BE2C (cell line): ENCODE results near the gene TSC1.

Experiments used
- DNase-seq: peaks from one replicate; pipeline ENCODE4 v3.0.0-alpha.2; 2020
- H3K27me3 ChIP-seq: fragments of 250-450 bp; sonication (Bioruptor Pico); 2 replicates; pipeline ENCODE4 v1.5.1; 2020; ENCODE audit warnings: mild to moderate bottlenecking
- H3K36me3 ChIP-seq: fragments of 250-450 bp; sonication (Bioruptor Pico); 2 replicates; pipeline ENCODE4 v1.5.1; 2020; ENCODE audit warnings: mild to moderate bottlenecking
- H3K4me1 ChIP-seq: fragments of 250-450 bp; sonication (Bioruptor Pico); 2 replicates; pipeline ENCODE4 v1.5.1; 2020
- H3K4me3 ChIP-seq: 2 replicates; pipeline ENCODE4 v1.5.1; 2011; ENCODE audit warnings: low read depth, low read length
- H3K9me3 ChIP-seq: fragments of 250-450 bp; sonication (Bioruptor Pico); 2 replicates; pipeline ENCODE4 v1.5.1; 2020
- TF ChIP-seq, protein P1 (sequence below): IDR thresholded peaks from 2 replicates; pipeline ENCODE4 v1.5.1; 2012; ENCODE audit warnings: mild to moderate bottlenecking, low read depth, low read length

The TSC1 gene

DNA sequence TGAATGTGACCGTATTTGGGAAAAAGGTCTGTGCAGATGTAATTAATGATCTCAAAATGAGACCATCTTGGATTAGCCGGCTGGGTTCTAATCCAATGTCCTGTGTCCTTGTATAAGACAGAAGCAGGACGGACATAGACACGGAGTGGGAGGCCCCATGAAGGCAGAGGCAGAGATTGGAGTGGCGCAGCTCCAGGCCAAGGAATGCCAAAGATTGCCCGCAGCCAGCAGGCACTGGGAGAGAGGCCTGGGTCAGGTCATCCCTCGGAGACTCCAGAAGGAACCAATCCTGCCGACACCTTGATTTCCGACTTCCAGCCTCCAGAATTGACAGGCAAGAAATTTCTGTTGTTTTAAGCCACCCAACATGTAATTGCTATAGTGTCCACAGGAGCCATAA, 21.1 kb upstream of the TSC1 start:
- no peaks in the 10 kb centered on the region for H3K36me3 ChIP-seq
- DNase-seq = no peak
- H3K4me1 ChIP-seq = no peaks in the 10 kb centered on the region
- H3K9me3 ChIP-seq = no peaks in the 10 kb centered on the region
- H3K27me3 ChIP-seq = no peaks in the 10 kb centered on the region; the same call in 1 of the 2 replicates
- TF ChIP-seq, protein P1, sequence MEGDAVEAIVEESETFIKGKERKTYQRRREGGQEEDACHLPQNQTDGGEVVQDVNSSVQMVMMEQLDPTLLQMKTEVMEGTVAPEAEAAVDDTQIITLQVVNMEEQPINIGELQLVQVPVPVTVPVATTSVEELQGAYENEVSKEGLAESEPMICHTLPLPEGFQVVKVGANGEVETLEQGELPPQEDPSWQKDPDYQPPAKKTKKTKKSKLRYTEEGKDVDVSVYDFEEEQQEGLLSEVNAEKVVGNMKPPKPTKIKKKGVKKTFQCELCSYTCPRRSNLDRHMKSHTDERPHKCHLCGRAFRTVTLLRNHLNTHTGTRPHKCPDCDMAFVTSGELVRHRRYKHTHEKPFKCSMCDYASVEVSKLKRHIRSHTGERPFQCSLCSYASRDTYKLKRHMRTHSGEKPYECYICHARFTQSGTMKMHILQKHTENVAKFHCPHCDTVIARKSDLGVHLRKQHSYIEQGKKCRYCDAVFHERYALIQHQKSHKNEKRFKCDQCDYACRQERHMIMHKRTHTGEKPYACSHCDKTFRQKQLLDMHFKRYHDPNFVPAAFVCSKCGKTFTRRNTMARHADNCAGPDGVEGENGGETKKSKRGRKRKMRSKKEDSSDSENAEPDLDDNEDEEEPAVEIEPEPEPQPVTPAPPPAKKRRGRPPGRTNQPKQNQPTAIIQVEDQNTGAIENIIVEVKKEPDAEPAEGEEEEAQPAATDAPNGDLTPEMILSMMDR = no peak
- no peak overlapping the region for H3K4me3 ChIP-seq

DNA sequence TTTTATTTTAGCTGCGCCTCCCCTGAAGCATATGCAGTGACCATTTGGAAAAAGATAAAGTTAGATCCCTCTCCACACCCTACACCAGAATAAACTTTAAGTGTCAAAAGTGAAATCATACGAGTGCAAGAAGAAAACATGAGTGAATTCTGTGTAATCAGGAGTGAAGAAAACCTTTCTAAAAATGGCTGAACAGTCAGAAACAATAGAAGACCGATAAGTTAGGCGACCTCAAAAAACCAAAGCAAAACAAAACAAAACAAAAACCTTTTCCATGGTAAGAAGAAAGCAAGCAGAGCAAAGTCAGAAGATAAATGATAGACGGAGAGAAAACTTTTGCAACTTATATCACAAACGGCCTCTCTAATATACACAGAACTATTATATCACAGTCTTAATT, 16.6 kb upstream of the TSC1 start:
- Histone ChIP-seq H3K27me3 (no peaks in the 10 kb centered on the region), H3K4me3 (no peak overlapping the region), H3K9me3 (no peaks in the 10 kb centered on the region), H3K4me1 (no peaks in the 10 kb centered on the region), H3K36me3 (no peaks in the 10 kb centered on the region)
- TF ChIP-seq, protein P1 = no peak
- no peak for DNase-seq

DNA sequence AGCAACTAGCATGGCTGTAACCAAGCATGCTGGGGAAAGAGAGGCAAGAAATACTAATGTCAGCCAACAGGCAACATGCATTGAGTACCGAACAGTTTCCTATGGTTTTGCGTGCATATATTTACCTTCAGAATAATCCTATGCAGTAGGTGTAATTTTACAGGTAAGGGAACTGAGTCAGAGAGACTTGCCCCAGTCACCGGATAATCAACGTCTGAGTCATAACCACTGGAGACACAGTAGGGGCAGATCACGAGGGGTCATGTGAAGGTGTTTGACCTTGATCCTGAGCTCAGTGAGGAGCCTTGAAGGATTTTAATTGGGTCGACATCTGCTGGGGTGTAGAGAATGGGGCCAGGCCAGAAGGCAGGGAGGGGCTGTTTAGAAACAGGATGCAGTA, 13.4 kb upstream of the TSC1 start:
- Histone ChIP-seq H3K4me3 (no peak overlapping the region), H3K36me3 (no peaks in the 10 kb centered on the region), H3K27me3 (no peaks in the 10 kb centered on the region), H3K4me1 (no peaks in the 10 kb centered on the region), H3K9me3 (no peaks in the 10 kb centered on the region)
- DNase-seq = no peak
- TF ChIP-seq, protein P1 = no peak

DNA sequence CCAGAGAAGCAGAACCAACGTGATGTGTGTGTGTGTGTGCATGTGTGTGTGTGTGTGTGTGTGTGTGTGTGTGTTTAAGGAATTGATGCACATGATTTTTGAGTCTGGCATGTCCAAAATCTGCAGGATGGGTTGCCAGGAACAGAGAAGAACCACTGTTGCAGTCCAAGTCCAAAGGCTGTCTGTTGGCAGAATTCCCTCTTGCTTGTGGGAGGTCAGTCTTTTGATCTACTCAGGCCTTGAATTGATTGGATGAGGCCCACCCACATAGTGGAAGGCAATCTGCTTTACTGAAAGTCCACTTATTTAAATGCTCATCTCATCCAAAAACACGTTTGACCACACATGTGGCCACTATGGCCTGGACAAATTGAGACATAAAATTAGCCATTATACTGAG, 11.4 kb upstream of the TSC1 start:
- Histone ChIP-seq H3K27me3 (no peaks in the 10 kb centered on the region), H3K36me3 (no peaks in the 10 kb centered on the region), H3K4me3 (no peak overlapping the region), H3K4me1 (no peaks in the 10 kb centered on the region), H3K9me3 (no peaks in the 10 kb centered on the region)
- DNase-seq = no peak
- TF ChIP-seq, protein P1 = no peak

DNA sequence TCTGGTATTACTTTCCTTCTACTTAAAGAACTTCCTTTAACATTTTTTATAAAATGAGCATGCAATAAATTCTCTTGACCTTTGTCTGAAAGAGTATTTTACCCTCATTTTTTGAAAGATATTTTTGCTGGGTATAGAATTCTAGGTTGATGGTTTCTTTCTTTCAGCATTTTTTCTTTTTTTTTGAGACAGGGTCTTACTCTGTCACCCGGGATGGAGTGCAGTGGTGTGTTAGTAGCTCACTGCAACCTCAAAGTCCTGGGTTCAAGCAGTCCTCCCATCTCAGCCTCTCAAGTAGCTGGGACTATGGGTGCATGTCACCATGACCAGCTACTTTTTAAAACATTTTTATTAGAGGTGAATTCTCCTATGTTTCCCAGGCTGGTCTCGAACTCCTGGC, 10.7 kb upstream of the TSC1 start:
- no peak for DNase-seq
- H3K4me1 ChIP-seq = no peaks in the 10 kb centered on the region
- no peaks in the 10 kb centered on the region for H3K36me3 ChIP-seq
- no peaks in the 10 kb centered on the region for H3K27me3 ChIP-seq
- H3K9me3 ChIP-seq = no peaks in the 10 kb centered on the region
- no peak overlapping the region for H3K4me3 ChIP-seq
- TF ChIP-seq, protein P1 = no peak

DNA sequence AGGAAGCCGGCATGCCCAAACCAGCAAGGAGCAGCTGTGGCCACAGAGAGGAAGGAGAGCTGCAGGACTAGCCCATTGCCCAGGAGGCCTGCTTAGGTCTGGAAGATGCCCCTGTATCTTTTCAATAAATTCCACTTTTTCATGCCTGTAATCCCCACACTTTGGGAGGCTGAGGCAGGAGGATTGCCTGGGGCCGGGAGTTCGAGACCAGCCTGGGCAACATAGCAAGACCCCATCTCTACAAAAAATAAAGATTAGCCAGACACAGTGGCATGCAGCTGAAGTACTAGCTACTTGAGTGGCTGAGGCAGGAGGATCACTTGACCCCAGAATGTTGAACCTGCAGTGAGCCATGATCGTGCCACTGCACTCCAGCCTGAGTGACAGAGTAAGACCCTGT, 5.3 kb upstream of the TSC1 start:
- Histone ChIP-seq H3K4me3 (no peak overlapping the region), H3K27me3 (no peaks in the 10 kb centered on the region), H3K9me3 (no peaks in the 10 kb centered on the region), H3K4me1 (no peaks in the 10 kb centered on the region; the same call in 1 of the 2 replicates), H3K36me3 (no peaks in the 10 kb centered on the region)
- DNase-seq = no peak
- TF ChIP-seq, protein P1 = no peak
